ENCODE results near the gene SRP14.
A peak's percentile ranks its signal among the peaks of the same experiment; 100 is the strongest.
"Not testable (repeated sequence)": the region's sequence is repeated elsewhere in the genome, so short reads cannot be mapped to it uniquely, and the experiment has no call there.

SRP14 gene

GRCh38 chr15:40003116-40003916 lies 35.7 kb downstream of the SRP14 start:
- in situ Hi-C loops (cut with HindIII; ENCODE audit: low sequenced_read_pairs) = no loop called here
- DNase-seq (ENCODE audit: low read depth, low spot score) = no peak
- no peak for TF ChIP-seq CTCF (IDR thresholded peaks at IDR 0.05; ENCODE audit: low read depth, low read length)
- no peak overlapping the region for H3K4me3 ChIP-seq (ENCODE audit: low read depth, low read length)

GRCh38 chr15:40002295-40002694 lies 36.7 kb downstream of the SRP14 start:
- no peak overlapping the region for H3K4me3 ChIP-seq (ENCODE audit: low read depth, low read length)
- TF ChIP-seq CTCF (IDR thresholded peaks at IDR 0.05; ENCODE audit: low read depth, low read length) = no peak
- in situ Hi-C loops (cut with HindIII; ENCODE audit: low sequenced_read_pairs) = no loop called here
- peak; percentile 23 for DNase-seq (ENCODE audit: low read depth, low spot score)

GRCh38 chr15:39999538-40000200 lies 39.3 kb downstream of the SRP14 start:
- peak; percentile 38 for DNase-seq (ENCODE audit: low read depth, low spot score)
- H3K4me3 ChIP-seq (ENCODE audit: low read depth, low read length) = no peak overlapping the region
- in situ Hi-C loops (cut with HindIII; ENCODE audit: low sequenced_read_pairs) = no loop called here
- no peak for TF ChIP-seq CTCF (IDR thresholded peaks at IDR 0.05; ENCODE audit: low read depth, low read length)

- no peak overlapping the region for H3K4me3 ChIP-seq (ENCODE audit: low read depth, low read length)
- in situ Hi-C loops (cut with HindIII; ENCODE audit: low sequenced_read_pairs) = no loop called here
- TF ChIP-seq CTCF (IDR thresholded peaks at IDR 0.05; ENCODE audit: low read depth, low read length) = no peak
These were observed 40.4 kb downstream of the SRP14 start for GRCh38 chr15:39998511-39999077.

GRCh38 chr15:39997639-39998038 lies 41.3 kb downstream of the SRP14 start:
- DNase-seq (ENCODE audit: low read depth, low spot score) = no peak
- H3K4me3 ChIP-seq (ENCODE audit: low read depth, low read length) = no peak overlapping the region
- in situ Hi-C loops (cut with HindIII; ENCODE audit: low sequenced_read_pairs) = no loop called here
- no peak for TF ChIP-seq CTCF (IDR thresholded peaks at IDR 0.05; ENCODE audit: low read depth, low read length)

More at GRCh38 chr15:39998511-39999077, 40.4 kb downstream of the SRP14 start:
- no peak for DNase-seq (ENCODE audit: low read depth, low spot score)

GRCh38 chr15:39997031-39997430 lies 42.0 kb downstream of the SRP14 start:
- TF ChIP-seq CTCF (IDR thresholded peaks at IDR 0.05; ENCODE audit: low read depth, low read length) = no peak
- DNase-seq (ENCODE audit: low read depth, low spot score) = peak; percentile 31
- in situ Hi-C loops (cut with HindIII; ENCODE audit: low sequenced_read_pairs) = no loop called here
- no peak overlapping the region for H3K4me3 ChIP-seq (ENCODE audit: low read depth, low read length)

GRCh38 chr15:39996228-39996627 lies 42.8 kb downstream of the SRP14 start:
- in situ Hi-C loops (cut with HindIII; ENCODE audit: low sequenced_read_pairs); H3K4me3 ChIP-seq (ENCODE audit: low read depth, low read length); DNase-seq (ENCODE audit: low read depth, low spot score): not testable (repeated sequence)

- DNase-seq (ENCODE audit: low read depth, low spot score); in situ Hi-C loops (cut with HindIII; ENCODE audit: low sequenced_read_pairs); H3K4me3 ChIP-seq (ENCODE audit: low read depth, low read length): not testable (repeated sequence)
These were observed 46.0 kb downstream of the SRP14 start for GRCh38 chr15:39992953-39993352.

Measured in astrocyte of the spinal cord (primary cell).